Activated naive CD4-positive, alpha-beta T cell treated with anti-CD3 and anti-CD28 coated beads for 36 hours (primary cell): ENCODE results near the gene ZDHHC4. TPM values are rescaled to one million over a fixed set of nuclear protein-coding genes. Genes with fewer than 3 reads are reported as not detected.

Experiments used
- CTCF ChIA-PET: fragments of 350-600 bp; sonication (Branson Sonifier 250); formaldehyde crosslinking; loops from one replicate; lab custom pipeline; 2021; ENCODE audit warnings: antibody characterized with exemption; lab: Charles Lee
- DNase-seq: peaks from one replicate; pipeline ENCODE4 v3.0.0-alpha.2; 2020
- H3K27ac Mint-ChIP-seq: one replicate; pipeline ENCODE4 v1.8.0; 2021; ENCODE audit warnings: mild to moderate bottlenecking, mixed read lengths
- H3K27me3 Mint-ChIP-seq: one replicate; pipeline ENCODE4 v1.8.0; 2021; ENCODE audit warnings: low read depth, mixed read lengths
- H3K36me3 Mint-ChIP-seq: one replicate; pipeline ENCODE4 v1.8.0; 2021; ENCODE audit warnings: low read depth, mixed read lengths
- H3K4me1 Mint-ChIP-seq: one replicate; pipeline ENCODE4 v1.8.0; 2021; ENCODE audit warnings: low read depth, mixed read lengths
- H3K4me3 Mint-ChIP-seq: one replicate; pipeline ENCODE4 v1.8.0; 2021; ENCODE audit warnings: mild to moderate bottlenecking, moderate library complexity, mixed read lengths
- H3K9me3 Mint-ChIP-seq: one replicate; pipeline ENCODE4 v1.8.0; 2021; ENCODE audit warnings: mixed read lengths
- intact Hi-C: fragments of 100-400 bp; cut with micrococcal nuclease; formaldehyde crosslinking; loops from one replicate; pipeline ENCODE4 v1.15.1; 2023
- total RNA-seq, 2 experiments: library from RNA; stranded (reverse); gene quantifications; one replicate each; pipeline ENCODE4 v1.2.3, GENCODE V29; 2021

ZDHHC4 gene
- 10 to 100 TPM; 48.1 to 49.4 TPM for total RNA-seq

- CTCF ChIA-PET, result interaction anchor here (0.6 to 1.9 kb wide), 4 partner anchors 13 to 52 kb away, joined by 3 to 8 read pairs (median 3); partner anchors contain the start of gene INTS15
- DNase-seq, result peak; percentile 91
- peaks cover 20% of the 10 kb centered on the region for H3K4me1 Mint-ChIP-seq
- H3K27ac Mint-ChIP-seq, result peak within 1 kb of the TSS; percentile 92
- no peaks in the 10 kb centered on the region for H3K9me3 Mint-ChIP-seq
- intact Hi-C loops, result loop anchor here (1.0 to 2.0 kb wide), 2 partner anchors 13 to 129 kb away; partner anchors contain the start of genes INTS15 and ZNF12
- H3K27me3 Mint-ChIP-seq, result no peaks in the 10 kb centered on the region
- peaks cover 11% of the 10 kb centered on the region for H3K36me3 Mint-ChIP-seq
- H3K4me3 Mint-ChIP-seq, result peak within 1 kb of the TSS; percentile 84
These were observed at the start of gene ZDHHC4 for GRCh38 chr7:6577369-6578113. Gene ZDHHC4 (plus strand): TSS chr7:6577454. CDS start chr7:6580562, 3,108 bp downstream.

- peaks cover 24% of the 10 kb centered on the region for H3K27me3 Mint-ChIP-seq
- intact Hi-C loops, result no loop called here
These were observed 48.7 kb upstream of the ZDHHC4 start for GRCh38 chr7:6528401-6529130.

GRCh38 chr7:6529643-6530042 is 47.6 kb upstream of the ZDHHC4 start:
- Mint-ChIP-seq H3K9me3 (no peaks in the 10 kb centered on the region), H3K4me3 (peak overlapping the region; percentile 21), H3K36me3 (no peaks in the 10 kb centered on the region), H3K27ac (no peak overlapping the region), H3K27me3 (peaks cover 24% of the 10 kb centered on the region), H3K4me1 (peaks cover 19% of the 10 kb centered on the region)
- CTCF ChIA-PET, result no interaction called here
- no peak for DNase-seq
- intact Hi-C loops, result loop anchor here (2.0 kb wide), 1 partner anchor 19 kb away; no protein-coding TSS in a partner anchor

More at GRCh38 chr7:6528401-6529130, 48.7 kb upstream of the ZDHHC4 start:
- H3K9me3 Mint-ChIP-seq, result no peaks in the 10 kb centered on the region
- H3K4me3 Mint-ChIP-seq, result no peak overlapping the region
- CTCF ChIA-PET, result interaction anchor here (0.5 to 1.0 kb wide), 2 partner anchors 16 to 1113 kb away, joined by 3 to 5 read pairs; no protein-coding TSS in a partner anchor
- no peak overlapping the region for H3K27ac Mint-ChIP-seq
- no peak for DNase-seq
- H3K36me3 Mint-ChIP-seq, result no peaks in the 10 kb centered on the region
- peaks cover 12% of the 10 kb centered on the region for H3K4me1 Mint-ChIP-seq

GRCh38 chr7:6530626-6531491 is 46.4 kb upstream of the ZDHHC4 start:
- CTCF ChIA-PET, result interaction anchor here (1.2 kb wide), 1 partner anchor 32 kb away, joined by 4 read pairs; no protein-coding TSS in a partner anchor
- no peaks in the 10 kb centered on the region for H3K36me3 Mint-ChIP-seq
- DNase-seq, result peak; percentile 55
- H3K27me3 Mint-ChIP-seq, result peaks cover 29% of the 10 kb centered on the region
- peaks cover 19% of the 10 kb centered on the region for H3K4me1 Mint-ChIP-seq
- H3K4me3 Mint-ChIP-seq, result peak overlapping the region; percentile 67
- H3K9me3 Mint-ChIP-seq, result no peaks in the 10 kb centered on the region
- intact Hi-C loops, result loop anchor here (2.0 kb wide), 1 partner anchor 18 kb away; no protein-coding TSS in a partner anchor
- H3K27ac Mint-ChIP-seq, result no peak overlapping the region

- Mint-ChIP-seq H3K9me3 (no peaks in the 10 kb centered on the region), H3K4me3 (peak overlapping the region; percentile 67), H3K27ac (no peak overlapping the region), H3K36me3 (no peaks in the 10 kb centered on the region), H3K4me1 (peaks cover 19% of the 10 kb centered on the region), H3K27me3 (peaks cover 30% of the 10 kb centered on the region)
- DNase-seq, result no peak
- intact Hi-C loops, result loop anchor here (2.0 kb wide), 1 partner anchor 17 kb away; no protein-coding TSS in a partner anchor
- CTCF ChIA-PET, result interaction anchor here (1.2 kb wide), 1 partner anchor 31 kb away, joined by 4 read pairs; no protein-coding TSS in a partner anchor
These were observed 45.6 kb upstream of the ZDHHC4 start for GRCh38 chr7:6531492-6532279.

GRCh38 chr7:6532516-6532915 is 44.7 kb upstream of the ZDHHC4 start:
- Mint-ChIP-seq H3K27ac (no peak overlapping the region), H3K27me3 (peaks cover 22% of the 10 kb centered on the region), H3K4me3 (no peak overlapping the region), H3K9me3 (no peaks in the 10 kb centered on the region), H3K36me3 (no peaks in the 10 kb centered on the region), H3K4me1 (peaks cover 12% of the 10 kb centered on the region)
- no peak for DNase-seq
- CTCF ChIA-PET, result interaction anchor here (1.1 kb wide), 1 partner anchor 16 kb away, joined by 4 read pairs; no protein-coding TSS in a partner anchor
- intact Hi-C loops, result no loop called here

GRCh38 chr7:6533893-6534495 is 43.3 kb upstream of the ZDHHC4 start:
- H3K27me3 Mint-ChIP-seq, result peaks cover 26% of the 10 kb centered on the region
- H3K4me1 Mint-ChIP-seq, result peaks cover 12% of the 10 kb centered on the region
- no peaks in the 10 kb centered on the region for H3K9me3 Mint-ChIP-seq
- H3K4me3 Mint-ChIP-seq, result no peak overlapping the region
- CTCF ChIA-PET, result interaction anchor here (0.8 to 1.1 kb wide), 4 partner anchors 25 to 40 kb away, joined by 3 to 5 read pairs (median 3); no protein-coding TSS in a partner anchor
- no peak overlapping the region for H3K27ac Mint-ChIP-seq
- H3K36me3 Mint-ChIP-seq, result no peaks in the 10 kb centered on the region
- peak; percentile 55 for DNase-seq
- intact Hi-C loops, result no loop called here

GRCh38 chr7:6536262-6537260 is 40.7 kb upstream of the ZDHHC4 start:
- Mint-ChIP-seq H3K27me3 (peaks cover 20% of the 10 kb centered on the region), H3K4me3 (no peak overlapping the region)
- CTCF ChIA-PET, result no interaction called here

GRCh38 chr7:6542368-6542767 is 34.9 kb upstream of the ZDHHC4 start:
- CTCF ChIA-PET, result interaction anchor here (0.6 to 1.6 kb wide), 2 partner anchors 15 to 16 kb away, joined by 3 to 9 read pairs; no protein-coding TSS in a partner anchor
- no peaks in the 10 kb centered on the region for H3K36me3 Mint-ChIP-seq
- peaks cover 13% of the 10 kb centered on the region for H3K27me3 Mint-ChIP-seq
- H3K4me1 Mint-ChIP-seq, result peaks cover 12% of the 10 kb centered on the region
- H3K4me3 Mint-ChIP-seq, result no peak overlapping the region
- no peak overlapping the region for H3K27ac Mint-ChIP-seq
- DNase-seq, result no peak
- intact Hi-C loops, result no loop called here
- no peaks in the 10 kb centered on the region for H3K9me3 Mint-ChIP-seq

More at GRCh38 chr7:6536262-6537260, 40.7 kb upstream of the ZDHHC4 start:
- no peak overlapping the region for H3K27ac Mint-ChIP-seq
- intact Hi-C loops, result no loop called here
- H3K9me3 Mint-ChIP-seq, result no peaks in the 10 kb centered on the region
- DNase-seq, result peak; percentile 28
- no peaks in the 10 kb centered on the region for H3K36me3 Mint-ChIP-seq
- peaks cover 7% of the 10 kb centered on the region for H3K4me1 Mint-ChIP-seq
